ENCODE measurements around the gene LRP11.
"Not testable (repeated sequence)": the region's sequence is repeated elsewhere in the genome, so short reads cannot be mapped to it uniquely, and the experiment has no call there.

The LRP11 gene, protein sequence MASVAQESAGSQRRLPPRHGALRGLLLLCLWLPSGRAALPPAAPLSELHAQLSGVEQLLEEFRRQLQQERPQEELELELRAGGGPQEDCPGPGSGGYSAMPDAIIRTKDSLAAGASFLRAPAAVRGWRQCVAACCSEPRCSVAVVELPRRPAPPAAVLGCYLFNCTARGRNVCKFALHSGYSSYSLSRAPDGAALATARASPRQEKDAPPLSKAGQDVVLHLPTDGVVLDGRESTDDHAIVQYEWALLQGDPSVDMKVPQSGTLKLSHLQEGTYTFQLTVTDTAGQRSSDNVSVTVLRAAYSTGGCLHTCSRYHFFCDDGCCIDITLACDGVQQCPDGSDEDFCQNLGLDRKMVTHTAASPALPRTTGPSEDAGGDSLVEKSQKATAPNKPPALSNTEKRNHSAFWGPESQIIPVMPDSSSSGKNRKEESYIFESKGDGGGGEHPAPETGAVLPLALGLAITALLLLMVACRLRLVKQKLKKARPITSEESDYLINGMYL

DNA sequence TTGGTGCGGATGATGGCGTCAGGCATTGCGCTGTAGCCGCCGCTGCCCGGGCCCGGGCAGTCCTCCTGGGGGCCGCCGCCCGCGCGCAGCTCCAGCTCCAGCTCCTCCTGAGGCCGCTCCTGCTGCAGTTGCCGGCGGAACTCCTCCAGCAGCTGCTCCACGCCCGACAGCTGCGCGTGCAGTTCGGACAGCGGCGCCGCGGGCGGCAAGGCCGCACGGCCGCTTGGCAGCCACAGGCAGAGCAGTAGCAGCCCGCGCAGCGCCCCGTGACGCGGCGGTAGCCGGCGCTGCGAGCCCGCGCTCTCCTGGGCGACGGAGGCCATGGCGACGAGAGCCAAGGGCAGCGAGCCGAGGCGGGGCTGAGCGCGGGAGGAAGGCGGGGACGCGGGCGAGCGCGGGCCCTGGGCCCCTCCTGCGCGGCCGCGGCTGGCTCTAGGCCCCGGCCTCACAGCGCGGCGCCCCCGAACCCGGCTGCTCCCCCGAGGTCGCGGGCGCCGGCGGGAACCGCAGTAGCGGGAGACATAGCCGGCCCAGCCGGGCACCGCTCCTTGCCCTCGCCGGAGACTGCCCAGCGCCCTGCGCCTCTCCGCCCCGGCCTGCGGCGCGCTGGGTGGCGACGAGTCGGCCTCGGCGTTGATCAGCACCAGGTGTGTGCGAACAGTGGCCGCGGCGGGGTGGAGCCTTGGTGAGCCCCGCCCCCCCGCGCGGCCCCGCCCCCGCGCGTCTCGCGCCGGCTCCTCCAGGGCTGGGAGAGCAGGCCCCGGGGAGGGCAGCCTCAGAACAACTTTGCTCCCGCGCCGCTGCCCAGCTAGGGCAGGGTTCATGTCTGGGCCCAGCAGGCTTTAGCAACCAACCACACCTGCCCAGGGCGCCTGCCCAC lies at the start of gene LRP11:
Gene LRP11, minus strand, starts transcription at position 662 of the 880 bp plus-strand sequence. Its CDS starts 339 bp downstream, at position 323.
- FAIRE-seq, result no peak

DNA sequence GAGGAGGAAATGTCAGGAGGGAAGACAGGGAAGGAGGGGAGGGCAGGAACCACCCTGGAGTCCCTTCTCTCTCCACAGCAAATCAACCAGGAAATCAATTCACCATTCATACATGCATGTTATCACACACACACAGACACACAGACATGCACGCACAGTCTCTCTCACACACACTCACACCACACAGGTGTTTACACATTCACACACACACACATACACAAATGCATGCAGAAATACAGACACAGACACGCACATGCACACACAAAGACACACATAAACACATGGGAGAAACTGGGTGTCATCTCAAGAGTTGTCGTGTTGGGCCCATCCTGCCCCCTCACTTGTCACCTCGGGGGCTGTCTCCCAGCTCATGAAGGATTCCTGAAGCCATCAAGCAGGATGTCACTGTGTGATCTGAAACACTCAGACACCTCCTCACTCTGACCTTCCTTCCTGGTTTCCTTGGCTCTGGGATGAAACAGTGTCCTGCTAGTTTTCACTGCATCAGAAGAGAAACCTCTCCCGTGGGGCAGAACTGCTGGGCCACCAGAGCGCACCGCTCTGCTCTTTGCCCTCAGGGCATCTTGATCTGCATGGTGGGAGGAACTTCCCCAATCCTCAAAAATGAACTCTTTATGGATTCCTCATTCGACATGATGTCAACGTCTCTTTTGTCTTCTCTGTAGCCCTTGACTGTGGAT lies 49.5 kb upstream of the LRP11 start:
- no peak for FAIRE-seq

- FAIRE-seq, result no peak
Measured at GRCh38 chr6:149913085-149913484, 48.9 kb upstream of the LRP11 start.

GRCh38 chr6:149912680-149913079 lies 48.5 kb upstream of the LRP11 start:
- not testable (repeated sequence) for FAIRE-seq

GRCh38 chr6:149910721-149911151 lies 46.6 kb upstream of the LRP11 start:
- FAIRE-seq, result no peak

- no peak for FAIRE-seq
Measured at GRCh38 chr6:149909701-149910470, 45.7 kb upstream of the LRP11 start.

GRCh38 chr6:149908480-149908879 lies 44.3 kb upstream of the LRP11 start:
- FAIRE-seq, result not testable (repeated sequence)

DNA sequence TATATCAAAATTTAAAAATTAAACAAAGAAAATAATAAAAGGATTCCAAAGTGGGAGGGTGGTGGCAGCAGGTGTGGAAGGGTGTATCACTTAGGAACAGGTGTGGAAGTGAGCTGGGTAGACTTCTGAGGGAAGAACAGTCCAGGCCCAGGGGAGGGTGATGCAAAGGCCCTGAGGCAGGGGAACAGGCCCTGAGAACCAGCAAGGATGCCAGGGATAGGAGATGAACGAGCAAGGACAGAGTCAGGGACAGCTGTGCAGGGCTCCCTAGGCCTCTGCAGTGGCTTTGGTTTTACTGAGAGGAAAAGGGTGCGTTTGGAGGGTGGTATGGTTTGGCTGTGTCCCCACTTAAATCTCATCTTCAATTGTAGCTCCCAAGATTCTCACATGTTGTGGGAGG lies 43.2 kb upstream of the LRP11 start:
- no peak for FAIRE-seq

DNA sequence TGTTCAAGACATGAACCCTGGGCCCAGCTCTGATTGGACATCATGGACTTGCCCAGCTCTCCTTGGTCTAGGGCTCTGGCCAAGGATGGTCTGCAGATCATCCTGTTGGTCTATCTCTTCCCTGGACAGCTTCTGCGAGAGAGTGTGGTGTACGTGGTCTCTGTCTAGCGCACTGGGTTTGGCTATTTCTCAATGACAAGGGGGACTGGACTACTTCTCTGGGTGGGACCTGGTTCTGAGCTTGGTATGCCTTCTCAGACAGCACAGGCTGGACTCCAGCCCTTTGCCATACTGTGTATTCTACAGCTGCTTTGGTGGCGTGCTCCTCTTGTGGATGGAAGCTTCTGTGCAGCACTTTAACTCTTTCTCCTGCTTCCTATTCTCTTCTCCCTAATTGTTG lies 42.2 kb upstream of the LRP11 start:
- no peak for FAIRE-seq

- FAIRE-seq, result no peak
Measured at GRCh38 chr6:149905911-149906371, 41.8 kb upstream of the LRP11 start.

DNA sequence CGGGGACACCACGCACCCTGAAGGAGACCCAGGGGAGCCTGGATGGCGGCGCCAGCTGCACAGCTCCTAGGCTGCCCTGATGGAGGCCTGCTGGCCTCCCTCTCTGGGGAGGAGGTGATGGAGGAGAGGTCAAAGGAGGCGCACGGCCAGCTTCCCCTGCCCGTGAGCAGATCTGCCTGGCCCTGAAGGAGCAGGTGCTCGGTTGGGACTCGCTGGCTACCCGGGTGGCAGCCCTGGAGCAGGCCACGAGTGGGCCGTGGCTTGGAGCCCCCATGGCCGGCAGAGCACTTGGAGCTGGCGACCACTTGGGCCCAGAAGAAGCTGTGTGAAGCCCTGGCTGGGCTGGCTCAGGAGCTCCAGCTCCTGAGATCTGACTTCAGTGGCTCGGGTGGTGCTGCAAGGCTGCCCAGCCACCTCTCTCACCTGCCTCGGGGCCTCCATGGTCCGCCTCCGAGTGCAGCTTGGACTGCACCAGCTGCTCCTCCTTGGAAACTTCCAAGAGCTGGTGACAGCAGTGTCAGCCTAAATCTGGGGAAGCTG lies 41.3 kb upstream of the LRP11 start:
- no peak for FAIRE-seq

- no peak for FAIRE-seq
Measured at GRCh38 chr6:149904661-149905370, 40.7 kb upstream of the LRP11 start.

DNA sequence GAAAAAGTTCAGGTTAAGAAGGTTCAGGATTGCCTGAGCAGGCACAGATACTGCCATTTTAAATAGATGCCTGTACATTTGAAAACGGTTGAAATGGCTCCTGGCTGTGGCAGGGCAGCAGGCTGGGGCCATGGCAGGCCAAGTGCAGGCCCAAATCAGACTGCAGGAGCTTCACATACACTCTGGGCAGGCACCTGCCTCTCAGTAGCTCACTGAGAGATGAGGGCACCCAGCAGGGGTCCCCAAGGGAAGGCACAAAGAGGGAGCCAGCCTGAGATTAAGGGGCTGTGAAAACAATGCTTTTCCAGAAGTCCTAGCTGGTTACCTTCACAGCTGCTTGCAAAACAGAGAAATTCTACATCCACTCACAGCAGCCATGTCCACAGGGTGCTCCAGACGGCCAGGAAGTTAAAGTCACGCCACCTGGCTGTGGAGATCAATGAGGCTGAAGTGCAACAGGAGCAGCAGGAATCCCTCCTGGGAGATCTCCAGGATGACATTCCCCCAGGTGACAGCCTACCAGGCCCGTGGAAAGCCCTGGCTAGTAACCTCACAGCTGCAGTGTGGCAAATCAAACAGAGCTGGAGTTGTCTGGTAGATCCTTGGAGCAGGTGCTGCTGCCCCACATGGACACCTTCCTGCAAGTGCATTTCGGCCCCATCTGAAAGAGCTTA lies 39.9 kb upstream of the LRP11 start:
- no peak for FAIRE-seq

GRCh38 chr6:149901444-149902140 lies 37.4 kb upstream of the LRP11 start:
- FAIRE-seq, result no peak

- no peak for FAIRE-seq
Measured at GRCh38 chr6:149900620-149901443, 36.7 kb upstream of the LRP11 start.

DNA sequence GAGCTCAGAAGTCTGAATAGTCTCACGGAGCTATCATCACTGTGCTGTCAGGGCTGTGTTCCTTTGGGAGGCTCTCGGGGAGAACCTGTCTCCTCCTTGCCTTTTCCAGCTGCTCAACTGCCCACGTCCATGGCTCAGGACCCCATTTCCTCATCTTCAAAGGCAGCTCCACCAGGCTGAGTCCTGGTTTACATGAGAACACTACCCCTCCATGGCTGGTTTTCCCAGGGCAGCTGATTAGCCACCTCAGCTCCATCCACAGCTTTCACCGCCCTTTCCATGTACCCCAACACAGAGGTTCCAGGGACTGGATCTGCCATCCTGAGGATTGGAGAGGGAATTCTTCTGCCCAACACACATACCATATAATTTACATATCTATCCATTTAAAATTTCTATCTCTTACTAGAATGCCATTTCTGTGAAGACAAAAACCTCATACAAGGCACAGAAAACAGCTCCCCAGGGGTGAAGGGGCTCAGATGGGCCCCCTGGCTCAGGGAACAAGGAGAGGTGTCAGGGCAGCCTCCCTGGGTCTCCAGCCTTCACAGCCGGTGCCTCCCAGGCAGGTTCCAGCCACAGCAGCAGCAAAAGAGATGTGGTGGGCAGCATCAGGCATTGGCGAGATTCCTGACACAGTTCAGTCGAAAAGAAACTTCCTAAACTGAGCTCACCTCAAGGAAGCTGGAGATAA lies 35.9 kb upstream of the LRP11 start:
- no peak for FAIRE-seq

DNA sequence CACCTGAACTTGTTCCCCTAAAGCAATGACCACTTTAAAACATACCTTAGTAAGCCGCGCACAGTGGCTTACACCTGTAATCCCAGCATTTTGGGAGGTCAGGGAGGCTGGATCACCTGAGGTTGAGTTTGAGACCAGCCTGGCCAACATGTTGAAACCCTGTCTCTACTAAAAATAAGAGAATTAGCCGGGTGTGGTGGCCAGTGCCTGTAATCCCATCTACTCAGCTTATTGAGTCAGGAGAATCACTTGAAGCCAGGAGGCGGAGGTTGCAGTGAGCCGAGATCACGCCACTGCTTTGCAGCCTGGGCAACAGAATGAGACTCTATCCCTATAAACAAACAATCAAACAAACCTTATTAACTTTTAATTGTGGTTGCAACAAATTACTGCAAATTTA lies 35.3 kb upstream of the LRP11 start:
- no peak for FAIRE-seq

GRCh38 chr6:149898966-149899365 lies 34.8 kb upstream of the LRP11 start:
- FAIRE-seq, result no peak
